Esophagus muscularis mucosa (tissue), 4 donors: ENCODE data around the gene RICTOR.

Experiments
- CTCF ChIP-seq, 3 experiments: fragments of 200-600 bp in 2 of 3; fragments of 450-650 bp in 1 of 3; sonication (generic) in 2 of 3; IDR thresholded peaks; one replicate each; pipeline ENCODE4 v1.5.1; 2017 to 2019; ENCODE audit warnings: antibody characterized with exemption in 3 of 3, mild to moderate bottlenecking in 2 of 3, moderate library complexity in 1 of 3
- EP300 ChIP-seq: sonication (generic); formaldehyde crosslinking; IDR thresholded peaks from one replicate; pipeline ENCODE4 v1.6.1; 2017; ENCODE audit warnings: antibody characterized with exemption
- POLR2A ChIP-seq: fragments of 450-650 bp; IDR thresholded peaks from one replicate; pipeline ENCODE4 v1.6.1; 2017; ENCODE audit warnings: antibody characterized with exemption, moderate library complexity, mild to moderate bottlenecking, low read depth
- POLR2AphosphoS5 ChIP-seq, 2 donors: sonication (generic); formaldehyde crosslinking; IDR thresholded peaks; one replicate each; pipeline ENCODE4 v1.6.1; 2017; ENCODE audit warnings: antibody characterized with exemption in 2 of 2

DNA sequence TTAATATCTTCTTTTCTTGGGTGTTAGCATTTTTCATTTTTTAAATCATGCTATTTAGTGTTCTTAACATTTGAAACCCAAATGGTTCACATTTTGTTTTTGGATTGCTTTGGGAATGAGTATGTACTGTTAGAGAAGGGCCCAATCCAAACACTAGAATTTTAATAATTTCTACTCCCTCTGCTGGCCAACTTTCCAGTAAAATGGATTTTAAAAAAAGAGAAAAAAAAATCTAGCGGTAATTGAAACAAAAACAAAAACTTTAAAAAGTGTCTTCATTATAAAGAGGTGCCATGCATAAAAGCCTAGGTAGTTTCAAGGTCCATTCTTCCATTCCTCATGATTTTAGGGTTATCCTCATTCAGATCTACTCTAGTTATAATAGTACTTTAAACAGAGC, 32.1 kb upstream of the RICTOR start:
- TF ChIP-seq CTCF (IDR thresholded peaks at IDR 0.05) = peak in 1 of 3 experiments; percentile 12
- TF ChIP-seq POLR2A = no peak
- no peak for TF ChIP-seq POLR2AphosphoS5 (IDR thresholded peaks at IDR 0.05)
- TF ChIP-seq EP300 = no peak
